ENCODE measurements around the gene SF3B6.

The SF3B6 gene

GRCh38 chr2:24022975-24023575, 53.1 kb downstream of the SF3B6 start:
- Histone ChIP-seq H3K4me1 (ENCODE audit: control insufficient read depth in 5 of 5, insufficient read depth in 5 of 5, low read length in 5 of 5) (no peaks in the 10 kb centered on the region), H3K9me3 (ENCODE audit: control insufficient read depth in 5 of 5, low read length in 5 of 5) (no peaks in the 10 kb centered on the region), H3K4me3 (ENCODE audit: low read depth in 1 of 5, low read length in 5 of 5) (no peak overlapping the region), H3K9ac (ENCODE audit: low read length in 5 of 5) (no peak overlapping the region), H3K27ac (ENCODE audit: low read depth, low read length) (no peak overlapping the region), H3K27me3 (ENCODE audit: control insufficient read depth in 5 of 5, insufficient read depth in 4 of 5, low read length in 5 of 5) (no peaks in the 10 kb centered on the region), H3K36me3 (ENCODE audit: control insufficient read depth in 5 of 5, insufficient read depth in 5 of 5, low read length in 5 of 5) (peaks cover 0 to 41% (median 30%) of the 10 kb centered on the region in 5 donors)

GRCh38 chr2:24022324-24022974, 53.7 kb downstream of the SF3B6 start:
- Histone ChIP-seq H3K27me3 (ENCODE audit: control insufficient read depth in 5 of 5, insufficient read depth in 4 of 5, low read length in 5 of 5) (no peaks in the 10 kb centered on the region), H3K9me3 (ENCODE audit: control insufficient read depth in 5 of 5, low read length in 5 of 5) (no peaks in the 10 kb centered on the region), H3K4me3 (ENCODE audit: low read depth in 1 of 5, low read length in 5 of 5) (no peak overlapping the region), H3K9ac (ENCODE audit: low read length in 5 of 5) (no peak overlapping the region), H3K27ac (ENCODE audit: low read depth, low read length) (no peak overlapping the region), H3K36me3 (ENCODE audit: control insufficient read depth in 5 of 5, insufficient read depth in 5 of 5, low read length in 5 of 5) (peaks cover 0 to 41% (median 28%) of the 10 kb centered on the region in 5 donors), H3K4me1 (ENCODE audit: control insufficient read depth in 5 of 5, insufficient read depth in 5 of 5, low read length in 5 of 5) (no peaks in the 10 kb centered on the region)

GRCh38 chr2:24021122-24021998, 54.8 kb downstream of the SF3B6 start:
- H3K4me3 ChIP-seq (ENCODE audit: low read depth in 1 of 5, low read length in 5 of 5): no peak overlapping the region
- peaks cover 0 to 36% (median 24%) of the 10 kb centered on the region in 5 donors for H3K36me3 ChIP-seq (ENCODE audit: control insufficient read depth in 5 of 5, insufficient read depth in 5 of 5, low read length in 5 of 5)
- no peak overlapping the region for H3K9ac ChIP-seq (ENCODE audit: low read length in 5 of 5)
- no peak overlapping the region for H3K27ac ChIP-seq (ENCODE audit: low read depth, low read length)
- no peaks in the 10 kb centered on the region for H3K27me3 ChIP-seq (ENCODE audit: control insufficient read depth in 5 of 5, insufficient read depth in 4 of 5, low read length in 5 of 5)
- no peaks in the 10 kb centered on the region for H3K4me1 ChIP-seq (ENCODE audit: control insufficient read depth in 5 of 5, insufficient read depth in 5 of 5, low read length in 5 of 5)
- no peaks in the 10 kb centered on the region for H3K9me3 ChIP-seq (ENCODE audit: control insufficient read depth in 5 of 5, low read length in 5 of 5)

GRCh38 chr2:24020244-24020643, 55.9 kb downstream of the SF3B6 start:
- Histone ChIP-seq H3K4me3 (ENCODE audit: low read depth in 1 of 5, low read length in 5 of 5) (no peak overlapping the region), H3K4me1 (ENCODE audit: control insufficient read depth in 5 of 5, insufficient read depth in 5 of 5, low read length in 5 of 5) (no peaks in the 10 kb centered on the region), H3K9me3 (ENCODE audit: control insufficient read depth in 5 of 5, low read length in 5 of 5) (no peaks in the 10 kb centered on the region), H3K27ac (ENCODE audit: low read depth, low read length) (no peak overlapping the region), H3K9ac (ENCODE audit: low read length in 5 of 5) (no peak overlapping the region), H3K36me3 (ENCODE audit: control insufficient read depth in 5 of 5, insufficient read depth in 5 of 5, low read length in 5 of 5) (peaks cover 0 to 32% (median 24%) of the 10 kb centered on the region in 5 donors), H3K27me3 (ENCODE audit: control insufficient read depth in 5 of 5, insufficient read depth in 4 of 5, low read length in 5 of 5) (no peaks in the 10 kb centered on the region)

- Histone ChIP-seq H3K27ac (ENCODE audit: low read depth, low read length) (no peak overlapping the region), H3K36me3 (ENCODE audit: control insufficient read depth in 5 of 5, insufficient read depth in 5 of 5, low read length in 5 of 5) (peaks cover 0 to 27% (median 18%) of the 10 kb centered on the region in 5 donors), H3K9me3 (ENCODE audit: control insufficient read depth in 5 of 5, low read length in 5 of 5) (no peaks in the 10 kb centered on the region), H3K27me3 (ENCODE audit: control insufficient read depth in 5 of 5, insufficient read depth in 4 of 5, low read length in 5 of 5) (no peaks in the 10 kb centered on the region), H3K4me1 (ENCODE audit: control insufficient read depth in 5 of 5, insufficient read depth in 5 of 5, low read length in 5 of 5) (no peaks in the 10 kb centered on the region), H3K9ac (ENCODE audit: low read length in 5 of 5) (no peak overlapping the region), H3K4me3 (ENCODE audit: low read depth in 1 of 5, low read length in 5 of 5) (no peak overlapping the region)
These were observed 56.4 kb downstream of the SF3B6 start for GRCh38 chr2:24019729-24020128.

GRCh38 chr2:24018241-24018640, 57.9 kb downstream of the SF3B6 start:
- Histone ChIP-seq H3K36me3 (ENCODE audit: control insufficient read depth in 5 of 5, insufficient read depth in 5 of 5, low read length in 5 of 5) (peaks cover 0 to 13% (median 11%) of the 10 kb centered on the region in 5 donors), H3K9me3 (ENCODE audit: control insufficient read depth in 5 of 5, low read length in 5 of 5) (no peaks in the 10 kb centered on the region), H3K4me3 (ENCODE audit: low read depth in 1 of 5, low read length in 5 of 5) (no peak overlapping the region), H3K27me3 (ENCODE audit: control insufficient read depth in 5 of 5, insufficient read depth in 4 of 5, low read length in 5 of 5) (peaks cover 0 to under 1% (median 0%) of the 10 kb centered on the region in 5 donors), H3K27ac (ENCODE audit: low read depth, low read length) (no peak overlapping the region), H3K4me1 (ENCODE audit: control insufficient read depth in 5 of 5, insufficient read depth in 5 of 5, low read length in 5 of 5) (no peaks in the 10 kb centered on the region), H3K9ac (ENCODE audit: low read length in 5 of 5) (no peak overlapping the region)

GRCh38 chr2:24017711-24018110, 58.4 kb downstream of the SF3B6 start:
- Histone ChIP-seq H3K9ac (ENCODE audit: low read length in 5 of 5) (no peak overlapping the region), H3K27ac (ENCODE audit: low read depth, low read length) (no peak overlapping the region), H3K36me3 (ENCODE audit: control insufficient read depth in 5 of 5, insufficient read depth in 5 of 5, low read length in 5 of 5) (peaks cover 0 to 8% (median 7%) of the 10 kb centered on the region in 5 donors), H3K4me1 (ENCODE audit: control insufficient read depth in 5 of 5, insufficient read depth in 5 of 5, low read length in 5 of 5) (no peaks in the 10 kb centered on the region), H3K27me3 (ENCODE audit: control insufficient read depth in 5 of 5, insufficient read depth in 4 of 5, low read length in 5 of 5) (peaks cover 0 to 6% (median 0%) of the 10 kb centered on the region in 5 donors), H3K4me3 (ENCODE audit: low read depth in 1 of 5, low read length in 5 of 5) (no peak overlapping the region), H3K9me3 (ENCODE audit: control insufficient read depth in 5 of 5, low read length in 5 of 5) (no peaks in the 10 kb centered on the region)
